Ramos (cell line): Measurements from ENCODE around the gene ATP9A.
"Not testable (repeated sequence)": the region's sequence is repeated elsewhere in the genome, so short reads cannot be mapped to it uniquely, and the experiment has no call there.

Source experiments
- in situ Hi-C: fragments of 300-500 bp; cut with MboI; formaldehyde crosslinking; loops from one replicate; pipeline ENCODE4 v1.14.3; 2022; ENCODE audit warnings: low sequenced_read_pairs; ENCODE audit not compliant: unreplicated experiment

ATP9A gene, protein sequence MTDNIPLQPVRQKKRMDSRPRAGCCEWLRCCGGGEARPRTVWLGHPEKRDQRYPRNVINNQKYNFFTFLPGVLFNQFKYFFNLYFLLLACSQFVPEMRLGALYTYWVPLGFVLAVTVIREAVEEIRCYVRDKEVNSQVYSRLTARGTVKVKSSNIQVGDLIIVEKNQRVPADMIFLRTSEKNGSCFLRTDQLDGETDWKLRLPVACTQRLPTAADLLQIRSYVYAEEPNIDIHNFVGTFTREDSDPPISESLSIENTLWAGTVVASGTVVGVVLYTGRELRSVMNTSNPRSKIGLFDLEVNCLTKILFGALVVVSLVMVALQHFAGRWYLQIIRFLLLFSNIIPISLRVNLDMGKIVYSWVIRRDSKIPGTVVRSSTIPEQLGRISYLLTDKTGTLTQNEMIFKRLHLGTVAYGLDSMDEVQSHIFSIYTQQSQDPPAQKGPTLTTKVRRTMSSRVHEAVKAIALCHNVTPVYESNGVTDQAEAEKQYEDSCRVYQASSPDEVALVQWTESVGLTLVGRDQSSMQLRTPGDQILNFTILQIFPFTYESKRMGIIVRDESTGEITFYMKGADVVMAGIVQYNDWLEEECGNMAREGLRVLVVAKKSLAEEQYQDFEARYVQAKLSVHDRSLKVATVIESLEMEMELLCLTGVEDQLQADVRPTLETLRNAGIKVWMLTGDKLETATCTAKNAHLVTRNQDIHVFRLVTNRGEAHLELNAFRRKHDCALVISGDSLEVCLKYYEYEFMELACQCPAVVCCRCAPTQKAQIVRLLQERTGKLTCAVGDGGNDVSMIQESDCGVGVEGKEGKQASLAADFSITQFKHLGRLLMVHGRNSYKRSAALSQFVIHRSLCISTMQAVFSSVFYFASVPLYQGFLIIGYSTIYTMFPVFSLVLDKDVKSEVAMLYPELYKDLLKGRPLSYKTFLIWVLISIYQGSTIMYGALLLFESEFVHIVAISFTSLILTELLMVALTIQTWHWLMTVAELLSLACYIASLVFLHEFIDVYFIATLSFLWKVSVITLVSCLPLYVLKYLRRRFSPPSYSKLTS

DNA sequence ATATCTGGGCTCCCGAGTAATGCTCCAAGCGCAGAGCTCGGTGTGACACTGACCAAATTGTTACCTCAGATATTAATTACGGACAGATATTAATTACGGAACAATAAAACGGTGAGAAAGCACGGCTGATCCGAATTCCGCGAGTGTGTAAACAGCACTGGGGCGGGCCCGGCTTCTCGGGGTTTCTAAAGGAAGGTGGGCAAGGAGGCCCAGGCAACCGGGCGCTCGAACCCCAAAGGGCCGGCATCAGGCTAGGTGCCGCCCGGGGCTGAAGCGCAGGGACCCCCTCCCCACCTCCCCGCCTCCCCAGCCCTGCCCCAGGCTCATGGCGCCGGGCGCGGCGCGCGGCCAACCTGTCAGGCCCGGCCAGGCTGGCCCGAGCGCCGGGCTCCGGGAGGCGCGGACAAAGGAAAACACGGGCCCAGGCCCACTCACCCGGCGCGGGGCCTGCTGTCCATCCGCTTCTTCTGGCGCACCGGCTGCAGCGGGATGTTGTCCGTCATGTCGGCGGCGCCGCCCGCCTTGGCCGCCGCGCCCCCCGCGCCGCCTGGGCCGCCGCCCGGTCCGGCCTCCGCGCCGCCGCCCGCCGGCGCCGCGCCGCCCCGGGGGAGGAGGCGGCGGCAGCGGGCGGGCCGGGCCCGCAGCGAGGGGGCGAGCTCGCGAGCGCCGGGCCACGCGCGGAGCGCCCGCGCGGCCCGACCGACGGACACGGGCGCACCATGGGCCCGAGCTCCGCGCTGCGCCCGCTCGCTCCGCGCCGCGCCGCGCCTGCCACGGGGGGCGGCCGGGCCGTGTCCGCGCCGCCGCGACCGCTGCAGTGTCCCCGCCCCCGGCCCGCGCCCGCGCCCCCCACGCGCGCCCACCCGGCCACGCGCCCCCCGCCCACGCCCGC lies at the start of gene ATP9A:
ATP9A (minus strand) TSS at position 524 of the 892 bp plus-strand sequence; CDS start at position 503, 21 bp downstream.
- in situ Hi-C loops, result no loop called here

DNA sequence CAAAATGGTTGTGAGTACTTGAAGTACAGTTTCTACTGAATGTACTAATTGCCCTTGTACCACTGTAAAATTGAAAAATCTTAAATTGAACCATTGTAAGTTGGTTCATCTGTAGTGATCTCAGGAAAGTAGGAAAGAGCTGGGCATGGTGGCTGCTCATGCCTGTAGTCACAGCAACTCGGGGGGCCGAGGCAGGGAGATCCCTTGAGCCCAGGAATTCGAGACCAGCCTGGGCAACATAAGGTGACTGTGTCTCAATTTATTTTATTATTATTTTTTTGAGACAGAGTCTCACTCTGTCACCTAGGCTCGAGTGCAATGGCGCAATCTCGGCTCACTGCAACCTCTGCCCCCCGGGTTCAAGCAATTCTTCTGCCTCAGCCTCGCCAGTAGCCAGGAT lies 48.7 kb upstream of the ATP9A start:
- in situ Hi-C loops, result not testable (repeated sequence)

DNA sequence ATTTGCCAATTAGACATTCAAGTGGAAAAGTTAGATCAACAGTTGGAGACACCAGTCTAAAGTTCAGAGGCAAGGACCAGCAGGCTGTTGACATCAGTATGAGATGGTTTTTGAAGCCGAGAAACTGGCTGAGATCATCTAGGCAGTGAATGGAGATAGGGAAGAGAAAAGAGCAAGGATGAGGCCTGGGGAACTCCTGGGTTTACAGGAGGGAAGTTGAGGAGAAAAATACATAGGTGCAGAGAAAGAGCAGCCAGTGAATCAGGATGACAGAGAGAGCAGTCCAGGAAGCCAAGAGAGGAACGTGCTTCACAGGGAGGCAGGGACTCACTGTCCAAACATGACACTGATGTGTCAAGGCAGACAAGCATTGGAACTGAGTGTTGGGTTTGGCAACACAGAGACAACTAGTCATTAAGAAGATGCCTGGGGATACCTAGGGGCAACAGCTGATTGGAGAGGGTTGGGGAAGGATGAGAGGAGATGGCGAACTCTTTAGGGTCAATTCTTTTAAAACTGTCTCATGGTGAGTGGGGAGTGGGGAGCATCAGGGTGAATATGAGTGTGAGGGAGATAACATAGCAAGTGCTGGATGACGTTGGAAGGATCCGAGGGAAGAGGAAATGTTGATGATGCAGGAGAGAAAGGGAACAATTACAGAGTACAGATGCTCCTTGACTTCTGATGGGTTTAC lies 47.3 kb upstream of the ATP9A start:
- in situ Hi-C loops, result no loop called here

DNA sequence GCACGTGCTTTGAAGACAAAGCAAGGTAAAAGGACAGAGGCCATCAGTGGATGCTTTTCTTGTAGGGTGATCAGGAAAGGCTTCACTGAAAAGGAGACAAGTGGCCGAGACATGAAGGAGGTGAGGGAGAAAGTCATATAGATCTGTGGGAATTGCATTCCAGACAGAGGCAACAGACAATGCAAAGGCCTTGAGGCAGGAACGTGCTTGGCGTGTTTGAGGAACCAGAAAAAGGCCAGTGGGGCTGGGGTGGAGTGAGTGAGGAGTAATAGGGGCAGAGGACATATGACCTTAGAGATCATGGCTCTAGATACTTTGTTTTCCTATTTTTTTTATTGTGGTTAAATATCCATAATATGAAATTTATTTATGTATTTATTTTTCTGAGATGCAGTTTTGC lies 44.7 kb upstream of the ATP9A start:
- in situ Hi-C loops, result no loop called here

DNA sequence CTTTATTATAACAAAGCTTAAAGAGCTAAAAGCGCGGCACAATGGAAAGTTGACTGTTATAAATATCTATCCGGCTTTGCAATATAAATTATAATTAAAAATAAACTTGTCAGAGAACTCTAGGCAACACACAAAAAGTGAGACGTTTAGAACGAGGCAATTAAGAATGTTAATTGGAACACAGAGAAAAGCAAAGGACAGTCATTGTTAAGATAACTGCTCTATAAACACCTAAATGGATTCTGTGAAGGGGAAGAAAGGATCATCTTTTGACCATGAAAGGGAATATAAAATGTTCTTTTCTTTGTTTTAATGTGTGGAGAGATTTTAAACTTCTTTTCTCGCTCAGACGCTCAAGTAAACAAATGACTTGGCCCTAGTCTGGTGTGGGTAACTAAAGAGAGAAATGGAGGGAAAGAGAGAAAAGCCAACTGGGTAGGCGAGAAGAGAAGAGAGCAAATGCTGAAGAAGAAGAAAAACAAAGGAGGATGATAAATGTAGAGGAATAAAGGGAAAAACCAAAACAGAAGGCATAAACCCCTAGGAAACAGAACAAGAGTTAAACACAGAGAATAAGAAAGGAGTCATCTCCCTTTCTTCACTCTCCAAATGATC lies 43.4 kb upstream of the ATP9A start:
- in situ Hi-C loops, result no loop called here

DNA sequence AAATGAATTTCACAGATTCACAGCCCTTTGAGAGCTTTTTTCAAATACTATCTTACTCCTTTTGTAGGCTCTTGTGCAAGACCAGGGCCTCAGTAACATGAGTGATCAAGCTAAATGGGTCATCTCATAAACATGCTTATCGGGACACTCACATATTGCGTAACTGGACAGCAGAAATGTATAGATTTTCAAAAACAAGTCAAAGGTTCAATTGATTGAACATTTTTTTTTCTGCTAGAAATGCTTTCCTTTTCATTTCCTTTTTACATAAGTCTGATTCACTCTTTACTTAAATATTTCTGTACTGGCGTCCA lies 42.8 kb upstream of the ATP9A start:
- in situ Hi-C loops, result no loop called here

DNA sequence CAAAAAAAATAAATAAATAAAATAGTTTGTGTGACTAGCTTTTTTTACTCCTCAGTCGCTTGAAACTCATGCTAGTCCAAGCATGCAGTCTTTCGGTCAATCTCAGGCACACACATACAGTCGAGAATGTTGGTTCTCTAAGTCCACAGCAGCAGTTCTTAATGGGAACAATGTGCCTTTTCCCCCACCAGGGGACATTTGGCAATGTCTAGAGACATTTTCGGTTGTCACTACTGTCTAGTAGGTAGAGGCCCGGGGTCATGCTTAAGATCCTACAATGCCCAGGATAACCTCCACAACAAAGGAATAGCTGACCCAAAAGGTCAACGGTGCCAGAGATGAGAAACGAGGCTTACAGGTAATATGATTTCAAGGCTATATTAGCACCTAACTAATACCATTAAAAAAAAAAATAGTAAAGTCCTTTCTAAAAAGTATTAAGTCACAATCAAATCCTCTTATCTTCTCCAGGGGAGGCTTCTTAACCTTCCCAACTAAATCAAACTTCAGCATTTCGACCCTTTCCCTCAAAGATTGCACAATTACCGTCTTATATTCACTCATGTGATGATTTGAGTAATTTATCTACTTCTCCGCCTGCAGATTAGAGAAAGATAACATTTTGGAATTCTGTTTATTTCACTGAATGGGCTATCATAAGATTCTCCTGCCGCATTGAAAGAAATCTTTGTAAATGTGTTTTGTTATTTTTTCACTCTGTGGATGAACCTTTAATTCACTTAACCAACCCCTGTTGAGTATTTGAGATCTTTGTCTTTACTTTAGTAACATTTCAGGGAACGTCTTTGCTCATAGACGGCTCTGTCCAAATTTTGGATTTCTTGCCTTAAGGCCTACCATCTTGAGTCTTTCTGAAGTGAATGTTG lies 42.2 kb upstream of the ATP9A start:
- in situ Hi-C loops, result no loop called here

DNA sequence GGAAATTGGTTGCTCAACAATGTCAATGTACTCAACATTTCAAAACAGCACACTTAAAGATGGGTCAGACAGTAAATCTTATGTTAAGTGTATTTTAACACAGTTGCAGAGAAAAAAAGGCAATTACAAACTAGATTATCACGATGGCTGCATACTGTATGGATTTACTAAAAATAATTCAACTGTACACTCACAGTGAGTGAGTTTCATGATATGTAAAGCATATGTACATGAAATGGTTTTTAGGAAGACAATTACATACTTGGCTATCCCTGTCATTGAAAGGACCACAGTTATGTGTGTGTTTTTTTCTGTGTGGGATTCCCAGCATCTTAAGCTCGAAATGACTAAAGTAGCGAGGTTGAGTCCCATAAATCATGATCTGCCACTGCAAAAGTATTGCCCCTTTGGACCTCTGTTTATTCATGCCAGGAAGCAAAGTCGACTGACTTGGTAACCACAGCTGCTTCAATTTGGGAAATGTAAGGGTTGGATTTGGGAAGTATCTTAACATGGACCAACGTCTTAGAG lies 39.6 kb upstream of the ATP9A start:
- in situ Hi-C loops, result no loop called here

DNA sequence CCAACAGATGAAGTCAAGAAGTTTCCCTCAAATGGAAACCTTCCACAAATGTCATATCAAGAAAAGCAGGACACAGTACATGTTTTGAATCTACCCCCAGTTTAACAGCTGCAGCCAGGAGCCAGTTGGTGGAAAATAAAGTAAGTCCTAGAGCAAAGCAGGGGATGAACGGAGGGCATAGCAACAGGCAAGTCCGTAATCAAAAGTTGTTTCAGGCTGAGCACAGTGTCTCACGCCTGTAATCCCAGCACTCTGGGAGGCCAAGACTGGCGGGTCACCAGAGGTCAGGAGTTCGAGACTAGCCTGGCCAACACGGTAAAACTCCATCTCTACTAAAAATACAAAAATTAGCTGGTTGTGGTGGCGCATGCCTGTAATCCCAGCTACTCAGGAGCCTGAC lies 36.6 kb upstream of the ATP9A start:
- in situ Hi-C loops, result no loop called here

DNA sequence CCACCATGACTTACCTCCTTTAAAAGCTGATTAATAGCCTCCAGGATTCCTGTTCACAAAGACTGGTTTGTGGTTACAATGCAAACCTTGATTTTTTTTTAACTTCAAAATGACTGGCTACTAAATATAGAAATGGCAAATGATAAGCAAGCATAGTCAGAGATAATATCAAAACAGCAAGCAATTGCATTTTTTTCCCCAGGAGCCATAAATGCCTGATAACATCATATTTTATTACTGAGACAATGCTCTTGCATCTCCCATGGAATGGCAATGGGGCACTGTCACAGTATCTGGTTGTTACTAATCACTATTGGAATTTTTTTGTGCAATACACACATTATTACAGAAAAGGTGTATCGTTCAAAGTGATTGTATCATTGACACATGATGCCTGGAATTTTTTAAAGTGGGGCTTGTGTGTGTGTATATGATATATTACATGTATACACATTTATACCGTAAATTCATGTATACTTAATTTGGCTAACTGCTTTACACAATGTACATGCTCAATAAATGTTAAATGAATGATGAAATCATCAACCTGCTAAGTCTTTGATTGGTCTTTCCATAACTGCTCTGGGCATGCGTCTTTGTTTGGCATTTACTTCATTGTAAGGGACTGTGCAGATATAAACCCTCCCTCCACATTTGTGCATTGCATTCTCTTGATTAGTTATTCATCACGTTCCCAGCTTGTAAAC lies 35.1 kb upstream of the ATP9A start:
- in situ Hi-C loops, result no loop called here

DNA sequence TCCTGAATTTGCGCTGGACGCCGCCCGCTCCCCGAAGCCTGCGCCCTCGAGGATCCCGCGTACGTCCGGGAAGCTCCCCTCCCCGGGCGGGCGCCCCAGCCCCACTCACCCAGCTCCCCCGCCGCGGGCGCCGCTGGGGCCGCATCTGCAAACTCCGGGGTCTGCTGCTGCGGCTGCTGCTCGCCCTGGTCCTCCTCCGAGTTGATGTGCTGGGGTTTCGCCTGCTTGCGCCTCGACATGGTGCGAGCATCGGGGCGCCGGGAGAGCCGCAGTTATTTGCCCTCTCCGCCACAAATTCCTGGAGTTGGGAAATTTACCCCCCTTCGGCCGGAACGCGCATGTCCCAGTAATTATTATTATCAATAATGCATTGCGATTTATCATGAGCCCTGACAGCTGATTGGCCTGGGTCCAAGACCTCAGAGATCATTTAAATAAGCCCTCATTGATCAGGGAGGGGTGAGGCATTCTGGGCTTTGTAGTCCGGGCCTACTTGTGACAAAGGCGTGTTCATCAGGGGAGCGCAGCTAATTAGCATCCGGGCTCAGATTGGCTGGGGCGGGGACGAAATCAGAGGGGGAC lies 34.1 kb upstream of the ATP9A start, which contains the start of gene SALL4:
SALL4 (minus strand) TSS at position 352 of the 582 bp plus-strand sequence; CDS start at position 239, 113 bp downstream.
- in situ Hi-C loops, result no loop called here

DNA sequence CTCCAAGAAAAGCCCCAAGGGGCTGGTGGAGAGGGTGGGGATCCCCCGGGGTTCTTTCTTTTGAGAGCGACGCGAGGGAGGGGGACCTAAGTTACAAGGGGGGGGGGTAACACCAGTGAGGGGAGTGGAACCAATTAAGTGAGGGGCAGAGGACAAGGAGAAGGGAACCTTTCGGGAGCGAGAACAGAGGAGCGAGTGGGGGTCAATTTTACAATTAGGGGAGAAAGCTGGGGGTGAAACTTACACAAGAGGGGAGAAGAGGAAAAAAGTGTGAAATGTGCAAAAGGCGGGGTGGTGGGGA lies 33.6 kb upstream of the ATP9A start:
- in situ Hi-C loops, result no loop called here

DNA sequence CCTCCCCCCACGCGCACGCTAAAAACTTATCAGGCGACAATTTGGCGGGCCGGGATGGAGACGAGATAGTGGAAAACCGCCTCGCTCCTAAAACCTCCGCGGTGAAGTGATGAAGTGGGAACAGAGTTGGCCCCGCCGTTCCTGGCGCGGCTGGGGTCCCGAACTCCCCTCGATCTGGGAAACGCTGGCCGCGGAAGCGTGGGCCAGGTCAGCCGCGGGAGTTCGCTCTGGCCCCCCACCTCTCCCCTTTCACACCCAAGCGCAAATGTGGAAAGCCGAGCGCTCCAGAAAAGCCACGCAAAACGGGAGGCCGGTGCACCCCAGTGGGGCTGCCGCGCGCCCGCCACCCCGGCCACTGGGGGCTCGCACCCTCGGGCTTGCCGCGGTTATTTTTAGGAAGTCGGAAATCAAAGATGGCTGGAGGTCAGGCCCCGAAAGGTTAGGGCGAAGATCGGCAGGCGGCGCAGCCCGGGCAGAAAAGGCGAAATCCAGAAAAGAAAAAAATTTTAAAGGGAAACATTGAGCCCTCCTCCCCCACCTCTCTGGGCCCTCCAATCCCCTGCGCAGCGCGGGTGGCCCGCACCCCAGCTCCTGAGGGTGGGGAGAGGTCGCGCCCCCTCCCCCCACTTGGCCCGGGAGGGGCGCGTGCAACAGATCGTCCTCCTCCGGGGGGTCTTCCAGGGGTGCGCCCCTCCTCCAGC lies 33.1 kb upstream of the ATP9A start:
- in situ Hi-C loops, result no loop called here

DNA sequence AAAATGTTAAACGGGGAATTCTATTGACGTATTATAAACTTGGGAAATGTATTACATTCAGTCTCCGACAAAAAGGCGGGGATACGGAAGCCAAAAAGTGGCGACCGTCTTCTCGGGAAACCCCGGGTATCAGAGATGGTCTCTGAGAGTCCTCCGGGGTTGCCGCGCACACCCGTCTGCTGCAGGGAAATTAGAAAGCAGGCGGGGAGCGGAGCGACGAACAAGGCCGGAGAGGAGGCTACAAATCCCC lies 32.6 kb upstream of the ATP9A start:
- in situ Hi-C loops, result no loop called here

DNA sequence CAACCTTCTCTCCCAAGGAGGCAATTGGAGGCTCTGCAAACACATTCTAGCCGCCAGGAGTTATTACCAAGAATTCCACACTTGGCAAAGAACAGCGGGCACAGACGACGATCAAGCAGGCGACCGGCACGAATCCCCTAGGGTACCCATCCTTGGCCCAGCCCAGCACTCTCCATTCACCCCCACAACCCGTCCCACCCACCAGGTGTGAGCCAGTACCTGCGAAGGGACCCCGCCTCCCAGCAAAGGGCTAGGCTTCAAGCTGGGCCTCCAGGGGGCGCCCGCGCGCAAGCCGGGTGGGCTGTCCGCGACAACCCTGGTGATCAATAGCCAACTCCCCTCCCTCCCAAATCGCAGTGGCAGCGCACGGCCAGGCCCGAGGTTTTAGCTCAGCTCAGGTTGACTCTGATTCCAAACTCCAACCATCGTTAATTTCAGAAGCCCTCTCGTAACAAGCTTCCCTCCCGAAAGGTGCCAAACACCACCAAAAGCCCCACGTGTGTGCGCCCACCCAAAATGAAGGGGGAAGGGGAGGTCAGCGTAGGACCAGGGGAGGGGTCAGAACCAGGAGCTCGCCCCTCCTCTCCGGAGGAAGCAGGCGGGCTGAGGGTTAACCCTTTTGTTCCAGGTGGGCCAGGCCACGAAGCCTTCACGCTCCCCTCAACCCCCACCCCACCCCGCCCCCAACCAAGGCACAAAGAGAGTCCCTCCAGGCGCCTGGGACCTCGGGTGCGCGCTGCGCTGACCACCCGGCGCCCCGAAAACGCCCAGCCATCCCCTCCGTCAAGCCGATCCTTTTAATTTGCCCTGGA lies 32.1 kb upstream of the ATP9A start:
- in situ Hi-C loops, result no loop called here

DNA sequence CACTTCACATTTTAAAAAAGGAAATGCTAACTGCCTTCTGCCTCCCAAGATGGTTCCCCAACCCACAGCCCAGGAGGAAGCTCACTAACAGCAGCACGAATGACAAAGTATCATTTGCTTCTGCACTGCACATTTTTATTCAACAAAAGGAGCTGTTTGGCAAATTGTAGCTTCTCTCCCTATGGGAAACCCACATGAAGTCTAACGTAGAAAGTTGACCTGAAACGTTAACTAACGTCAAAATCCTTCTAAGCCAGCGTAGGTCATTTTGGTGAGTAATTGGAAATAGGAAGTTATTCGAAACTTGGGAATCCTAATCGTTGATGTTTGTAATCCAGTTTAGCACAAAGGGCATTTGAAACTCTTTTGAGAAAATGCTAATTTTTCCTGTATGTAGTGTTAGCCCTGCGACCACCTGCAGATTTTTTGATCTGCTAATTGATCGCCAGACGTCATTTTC lies 31.2 kb upstream of the ATP9A start:
- in situ Hi-C loops, result no loop called here
